GM12873 (cell line): Measurements from ENCODE around the gene MS4A3.

ENCODE experiments used
- CTCF ChIP-seq: IDR thresholded peaks from 2 replicates; pipeline ENCODE4 v1.5.1; 2012; ENCODE audit warnings: low read depth, mild to moderate bottlenecking, moderate library complexity, low read length, control low read depth; ENCODE audit not compliant: insufficient read depth; ENCODE audit errors: missing control alignments

The MS4A3 gene

DNA sequence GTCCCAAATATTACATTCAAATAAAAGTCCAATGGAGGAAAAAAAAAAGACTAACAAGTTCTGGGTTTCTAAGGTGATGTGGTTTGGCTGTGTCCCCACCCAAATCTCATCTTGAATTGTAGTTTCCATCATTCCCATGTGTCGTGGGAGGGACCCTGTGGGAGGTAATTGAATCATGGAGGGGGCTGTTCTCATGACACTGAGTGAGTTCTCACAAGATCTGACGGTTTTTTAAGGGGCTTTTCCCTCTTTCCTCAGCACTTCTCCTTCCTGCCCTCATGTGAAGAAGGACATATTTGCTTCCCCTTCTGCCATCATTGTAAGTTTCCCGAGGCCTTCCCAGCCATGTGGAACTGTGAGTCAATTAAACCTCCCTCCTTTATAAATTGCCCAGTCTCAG lies 24.1 kb downstream of the MS4A3 start:
- TF ChIP-seq CTCF: no peak

GRCh38 chr11:60084631-60085273 lies 28.3 kb downstream of the MS4A3 start:
- TF ChIP-seq CTCF: no peak

DNA sequence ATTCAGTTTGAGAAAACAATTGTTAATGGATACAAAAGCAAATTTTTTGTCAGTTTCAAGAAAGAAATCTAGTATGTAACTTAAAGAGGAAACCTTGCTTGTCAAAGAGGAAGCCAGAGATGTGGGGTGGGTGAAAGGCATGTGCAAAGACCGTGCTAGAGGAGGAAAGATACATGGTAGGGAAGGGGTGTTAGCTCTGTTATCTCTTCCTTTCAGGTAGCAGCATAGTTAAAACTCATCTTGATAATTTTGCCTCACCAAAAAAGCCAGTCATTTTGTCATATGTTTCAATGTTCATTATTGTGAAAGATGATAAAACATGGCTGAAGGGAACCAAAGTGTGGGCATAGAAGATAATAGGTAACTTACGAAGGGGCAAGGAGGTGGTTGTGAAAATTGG lies 29.4 kb downstream of the MS4A3 start:
- TF ChIP-seq CTCF: no peak

GRCh38 chr11:60087239-60087638 lies 30.8 kb downstream of the MS4A3 start:
- TF ChIP-seq CTCF: no peak

DNA sequence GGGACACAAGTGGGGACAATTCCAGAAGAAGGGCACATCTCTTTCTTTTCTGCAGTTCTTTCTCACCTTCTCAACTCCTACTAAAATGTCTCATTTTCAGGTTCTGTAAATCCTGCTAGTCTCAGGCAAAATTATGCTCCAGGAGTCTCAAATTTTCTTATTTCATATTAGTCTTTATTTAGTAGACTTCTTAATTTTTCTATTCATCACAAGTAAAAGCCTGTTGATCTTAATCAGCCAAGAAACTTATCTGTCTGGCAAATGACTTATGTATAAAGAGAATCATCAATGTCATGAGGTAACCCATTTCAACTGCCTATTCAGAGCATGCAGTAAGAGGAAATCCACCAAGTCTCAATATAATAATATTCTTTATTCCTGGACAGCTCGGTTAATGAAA lies 31.9 kb downstream of the MS4A3 start, which contains the start of gene MS4A2:
Gene MS4A2 (plus strand): TSS at position 301 of the 400 bp plus-strand sequence. CDS start 102 bp downstream, outside the sequence.
- TF ChIP-seq CTCF: no peak

- TF ChIP-seq CTCF: no peak
Observed at GRCh38 chr11:60095477-60096120, 39.1 kb downstream of the MS4A3 start.

DNA sequence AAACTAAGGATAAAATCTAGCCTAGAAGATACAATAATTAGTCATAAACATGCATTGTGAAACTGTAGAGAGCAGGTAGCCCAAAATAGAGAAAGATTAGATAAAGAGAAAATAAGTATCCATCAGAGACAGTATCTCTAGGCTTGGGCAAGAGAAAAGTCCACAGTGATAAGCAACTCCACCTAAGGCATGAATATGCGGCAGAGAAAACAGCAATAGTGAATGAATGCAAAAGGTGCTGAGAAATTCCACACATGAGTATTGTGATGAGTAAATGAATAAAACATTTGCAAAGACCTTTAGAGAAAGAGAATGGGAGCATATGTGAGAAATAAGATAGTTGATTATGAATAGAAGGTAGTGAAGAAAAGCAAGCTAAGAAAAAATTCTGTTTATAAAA lies 40.7 kb downstream of the MS4A3 start:
- no peak for TF ChIP-seq CTCF
